Ramos (cell line): ENCODE measurements around the gene EIF4G1.
"Not testable (repeated sequence)": the region's sequence is repeated elsewhere in the genome, so short reads cannot be mapped to it uniquely, and the experiment has no call there.

Source experiments
- in situ Hi-C: fragments of 300-500 bp; cut with MboI; formaldehyde crosslinking; loops from one replicate; pipeline ENCODE4 v1.14.3; 2022; ENCODE audit warnings: low sequenced_read_pairs; ENCODE audit not compliant: unreplicated experiment

The EIF4G1 gene

DNA sequence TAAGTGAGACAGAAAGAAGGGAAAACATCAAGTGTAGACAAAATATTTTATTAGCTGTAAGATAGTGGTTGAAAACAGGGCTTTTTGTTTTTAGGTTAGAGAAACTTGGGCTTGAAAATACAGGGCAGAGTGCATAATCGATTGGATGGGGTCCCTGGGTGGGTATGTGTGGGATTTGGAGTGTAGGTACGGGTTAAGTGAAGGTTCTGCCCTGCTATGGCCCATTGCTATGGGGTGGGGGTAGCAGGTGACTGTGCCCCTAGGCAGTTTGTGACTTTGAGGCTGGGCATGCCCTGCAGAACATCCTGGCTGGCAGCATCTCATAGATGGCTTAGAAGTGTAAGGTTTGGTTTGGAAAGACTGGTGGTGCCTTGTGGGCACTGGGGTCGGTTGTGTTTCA is 19.3 kb downstream of the EIF4G1 start:
- in situ Hi-C loops, result no loop called here

DNA sequence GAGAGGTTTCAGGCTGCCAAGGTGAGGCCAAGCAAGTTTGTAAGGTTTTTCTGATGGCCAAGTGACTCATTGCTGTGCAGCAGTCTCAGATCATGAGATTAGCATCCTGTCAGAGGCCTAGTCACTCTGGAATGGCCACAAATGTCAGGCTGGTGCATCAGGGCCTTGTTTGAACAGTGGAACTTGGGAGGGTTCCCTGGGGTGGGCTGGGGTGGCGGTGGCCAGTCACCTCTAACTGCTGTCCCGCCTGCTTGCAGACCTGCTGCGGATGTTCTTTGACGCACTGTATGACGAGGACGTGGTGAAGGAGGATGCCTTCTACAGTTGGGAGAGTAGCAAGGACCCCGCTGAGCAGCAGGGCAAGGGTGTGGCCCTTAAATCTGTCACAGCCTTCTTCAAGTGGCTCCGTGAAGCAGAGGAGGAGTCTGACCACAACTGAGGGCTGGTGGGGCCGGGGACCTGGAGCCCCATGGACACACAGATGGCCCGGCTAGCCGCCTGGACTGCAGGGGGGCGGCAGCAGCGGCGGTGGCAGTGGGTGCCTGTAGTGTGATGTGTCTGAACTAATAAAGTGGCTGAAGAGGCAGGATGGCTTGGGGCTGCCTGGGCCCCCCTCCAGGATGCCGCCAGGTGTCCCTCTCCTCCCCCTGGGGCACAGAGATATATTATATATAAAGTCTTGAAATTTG is 20.2 kb downstream of the EIF4G1 start:
- in situ Hi-C loops, result no loop called here

DNA sequence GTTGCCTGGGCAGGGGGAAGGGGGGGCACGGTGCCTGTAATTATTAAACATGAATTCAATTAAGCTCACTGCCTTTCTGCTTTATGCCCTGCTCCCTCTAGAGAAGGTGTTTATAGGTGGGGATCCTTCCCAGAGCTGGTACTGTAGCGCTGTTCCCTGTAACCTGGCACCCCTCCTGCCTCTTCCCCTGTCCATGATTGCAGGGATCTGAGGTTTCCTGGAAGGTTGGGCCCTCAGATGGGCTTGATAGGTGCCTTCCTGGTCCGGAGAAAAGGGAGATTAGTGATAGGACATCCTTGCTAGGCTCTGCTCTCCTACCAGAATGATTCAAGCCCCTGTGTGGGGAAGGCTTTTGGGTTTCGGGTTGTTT is 20.9 kb downstream of the EIF4G1 start:
- in situ Hi-C loops, result no loop called here

DNA sequence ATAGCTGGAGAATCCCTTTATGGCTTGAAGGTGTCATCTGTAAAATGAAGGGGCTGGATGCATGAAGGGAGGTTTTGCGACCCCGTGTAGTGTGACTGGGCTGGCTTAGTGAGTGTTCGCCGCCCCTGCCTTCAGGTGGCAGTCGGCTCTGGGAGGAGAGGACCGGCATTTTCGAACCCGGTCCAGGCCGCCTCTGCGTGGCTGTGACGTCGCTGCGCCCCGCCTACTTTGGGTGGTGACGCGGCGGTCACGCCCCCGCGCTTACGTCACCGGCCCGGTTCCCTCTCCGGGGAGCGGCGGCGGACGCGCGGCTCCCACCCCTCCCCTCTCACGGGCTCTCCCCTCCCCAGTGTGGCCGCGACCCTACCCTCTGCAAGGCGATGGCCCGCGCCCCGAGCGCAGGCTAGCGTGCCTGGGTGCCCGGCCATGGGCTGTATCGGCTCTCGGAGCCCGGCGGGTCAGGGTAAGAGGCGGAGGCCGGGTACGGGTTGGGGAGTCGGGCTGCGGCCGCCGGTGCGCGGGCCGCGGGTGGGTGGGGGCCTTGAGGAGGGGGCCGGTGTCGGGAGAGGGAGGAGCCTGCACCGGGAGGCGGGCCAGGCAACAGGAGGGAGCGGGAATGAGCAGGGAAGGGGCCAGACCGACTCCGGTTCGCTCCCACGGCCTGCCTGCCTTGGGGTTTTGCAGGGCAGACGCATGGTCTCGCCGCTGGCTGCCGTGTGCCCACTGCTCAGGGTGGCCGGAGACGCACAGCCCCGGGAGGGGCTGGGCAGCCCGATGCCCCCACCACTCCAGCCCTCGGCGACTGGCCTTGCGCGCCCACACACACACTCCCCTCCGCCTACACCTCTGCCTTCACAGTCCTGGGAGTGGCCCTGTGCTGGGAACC is 21.5 kb downstream of the EIF4G1 start:
- in situ Hi-C loops, result no loop called here

DNA sequence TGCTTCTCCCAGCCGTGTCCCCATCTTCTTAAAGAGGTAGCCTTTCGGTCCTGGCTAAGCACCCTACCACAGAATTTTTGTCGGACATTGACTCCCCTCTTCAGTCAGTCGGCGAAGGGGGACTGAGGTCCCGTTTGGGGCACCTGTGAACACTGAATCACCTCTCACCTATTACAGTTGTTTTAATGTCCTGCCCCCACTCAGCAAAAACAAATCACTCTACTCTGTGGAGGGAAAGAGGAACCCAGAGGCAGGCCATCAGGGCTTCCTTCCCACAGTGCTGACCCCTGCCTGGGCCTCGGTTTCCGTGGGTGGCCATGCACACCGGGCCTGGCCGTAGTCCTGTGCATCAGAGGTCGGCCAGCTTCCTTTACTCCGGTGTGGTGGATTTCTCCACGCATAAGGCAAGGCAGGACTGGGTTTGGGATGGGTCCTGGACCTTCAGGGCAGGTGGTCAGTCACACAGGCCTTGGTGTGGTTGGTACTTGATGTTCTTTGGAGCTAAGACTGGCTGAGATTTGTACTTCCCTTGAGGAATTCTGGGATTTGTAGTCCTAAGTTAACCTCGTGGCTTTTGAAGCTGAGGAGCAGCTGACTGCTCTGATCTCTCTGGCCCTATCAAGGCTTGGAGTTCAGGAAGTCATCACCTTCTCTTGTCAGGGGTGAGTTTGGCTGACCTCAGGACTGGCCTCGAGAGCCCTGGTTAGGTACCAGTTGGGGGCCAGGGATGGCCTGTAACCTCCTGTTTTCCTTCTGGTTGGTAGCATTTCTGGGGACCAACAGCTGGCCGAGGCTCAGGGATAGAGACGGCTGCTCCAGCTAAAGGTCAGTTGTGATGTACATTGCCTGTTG is 22.4 kb downstream of the EIF4G1 start:
- in situ Hi-C loops, result no loop called here

- in situ Hi-C loops, result no loop called here
Observed at GRCh38 chr3:184337399-184337714, 23.0 kb downstream of the EIF4G1 start, which contains the start of gene FAM131A. FAM131A (plus strand) TSS chr3:184337600; CDS start chr3:184337631, 31 bp downstream.

- in situ Hi-C loops, result no loop called here
Observed at GRCh38 chr3:184337981-184338380, 23.6 kb downstream of the EIF4G1 start.

DNA sequence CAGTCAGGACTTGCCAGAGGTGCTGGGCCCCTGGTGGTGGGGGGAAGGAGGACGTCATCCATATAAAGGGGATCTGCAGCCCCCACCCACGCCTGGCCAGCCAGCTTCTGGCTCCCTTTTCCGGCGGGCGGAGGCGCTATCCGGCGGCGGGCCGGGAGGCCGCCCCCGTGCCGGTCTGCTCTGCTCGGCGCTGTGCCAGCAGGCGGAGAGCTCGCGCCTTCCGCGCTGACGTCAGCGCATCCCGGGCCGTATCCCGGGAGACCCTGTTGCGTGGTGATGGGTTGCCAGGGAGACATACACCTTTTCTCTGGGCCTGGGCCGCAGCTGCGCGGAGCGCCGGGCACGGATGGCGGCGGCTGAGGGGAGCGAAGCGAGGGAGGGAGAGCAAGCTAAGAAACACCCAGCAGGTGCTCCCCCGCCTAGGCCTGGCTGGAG is 24.1 kb downstream of the EIF4G1 start:
- in situ Hi-C loops, result no loop called here

DNA sequence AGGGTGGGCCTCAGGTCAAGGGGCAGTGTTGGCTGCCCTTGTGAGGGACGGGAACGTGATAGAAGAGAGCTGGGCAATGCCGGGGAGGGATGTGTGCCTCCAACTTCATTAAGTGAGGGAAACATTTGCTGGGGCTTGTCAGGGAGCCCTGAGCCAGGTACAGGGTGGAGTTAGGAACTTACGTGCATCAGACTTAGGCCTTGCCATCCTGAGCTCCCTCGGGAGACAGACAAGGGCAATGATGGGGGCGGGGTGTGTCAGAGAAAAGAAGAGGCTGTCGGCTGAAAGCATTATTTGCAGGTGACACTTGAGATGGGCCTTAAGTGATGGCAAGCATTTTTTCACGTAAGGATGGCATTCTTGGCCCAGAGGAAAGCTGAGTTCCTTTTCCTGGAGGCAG is 24.6 kb downstream of the EIF4G1 start:
- in situ Hi-C loops, result no loop called here

- in situ Hi-C loops, result not testable (repeated sequence)
Observed at GRCh38 chr3:184339451-184340135, 25.2 kb downstream of the EIF4G1 start.

GRCh38 chr3:184341925-184342324 is 27.5 kb downstream of the EIF4G1 start:
- in situ Hi-C loops, result no loop called here

DNA sequence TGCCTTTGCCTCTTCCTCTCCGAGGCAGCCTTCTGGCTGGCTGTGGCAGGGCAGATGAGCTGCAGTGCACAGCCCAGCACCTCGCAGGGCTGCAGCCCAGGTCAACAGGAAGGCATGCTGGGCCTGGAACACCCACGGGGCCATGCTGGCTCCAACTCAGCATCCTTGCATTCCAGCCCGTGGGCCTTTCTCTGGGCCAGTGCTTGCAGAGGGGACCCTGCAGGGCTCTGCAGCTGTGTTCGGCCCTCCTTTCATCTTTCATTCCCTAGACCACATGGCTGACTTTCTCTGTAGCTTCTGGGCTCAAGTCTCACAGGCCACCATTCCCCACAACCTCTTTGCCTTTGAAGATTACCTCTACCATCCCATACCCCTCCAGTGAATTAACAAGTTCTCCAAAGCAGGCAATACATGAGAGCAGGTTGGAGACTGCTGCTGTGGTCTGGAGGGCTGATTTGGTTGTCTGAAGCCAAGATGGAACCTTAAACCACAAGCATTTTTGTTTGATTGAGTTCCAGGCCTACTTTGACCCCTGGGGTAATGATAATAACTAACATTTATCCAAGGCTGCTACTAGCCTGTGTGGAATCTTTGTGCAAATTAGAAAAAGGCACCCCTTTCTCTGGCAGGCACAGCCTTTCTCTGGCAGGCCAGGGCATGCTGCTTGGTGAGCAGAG is 28.9 kb downstream of the EIF4G1 start:
- in situ Hi-C loops, result no loop called here

DNA sequence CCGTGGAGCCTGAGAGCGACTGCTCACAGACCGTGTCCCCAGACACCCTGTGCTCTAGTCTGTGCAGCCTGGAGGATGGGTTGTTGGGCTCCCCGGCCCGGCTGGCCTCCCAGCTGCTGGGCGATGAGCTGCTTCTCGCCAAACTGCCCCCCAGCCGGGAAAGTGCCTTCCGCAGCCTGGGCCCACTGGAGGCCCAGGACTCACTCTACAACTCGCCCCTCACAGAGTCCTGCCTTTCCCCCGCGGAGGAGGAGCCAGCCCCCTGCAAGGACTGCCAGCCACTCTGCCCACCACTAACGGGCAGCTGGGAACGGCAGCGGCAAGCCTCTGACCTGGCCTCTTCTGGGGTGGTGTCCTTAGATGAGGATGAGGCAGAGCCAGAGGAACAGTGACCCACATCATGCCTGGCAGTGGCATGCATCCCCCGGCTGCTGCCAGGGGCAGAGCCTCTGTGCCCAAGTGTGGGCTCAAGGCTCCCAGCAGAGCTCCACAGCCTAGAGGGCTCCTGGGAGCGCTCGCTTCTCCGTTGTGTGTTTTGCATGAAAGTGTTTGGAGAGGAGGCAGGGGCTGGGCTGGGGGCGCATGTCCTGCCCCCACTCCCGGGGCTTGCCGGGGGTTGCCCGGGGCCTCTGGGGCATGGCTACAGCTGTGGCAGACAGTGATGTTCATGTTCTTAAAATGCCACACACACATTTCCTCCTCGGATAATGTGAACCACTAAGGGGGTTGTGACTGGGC is 30.3 kb downstream of the EIF4G1 start:
- in situ Hi-C loops, result no loop called here

DNA sequence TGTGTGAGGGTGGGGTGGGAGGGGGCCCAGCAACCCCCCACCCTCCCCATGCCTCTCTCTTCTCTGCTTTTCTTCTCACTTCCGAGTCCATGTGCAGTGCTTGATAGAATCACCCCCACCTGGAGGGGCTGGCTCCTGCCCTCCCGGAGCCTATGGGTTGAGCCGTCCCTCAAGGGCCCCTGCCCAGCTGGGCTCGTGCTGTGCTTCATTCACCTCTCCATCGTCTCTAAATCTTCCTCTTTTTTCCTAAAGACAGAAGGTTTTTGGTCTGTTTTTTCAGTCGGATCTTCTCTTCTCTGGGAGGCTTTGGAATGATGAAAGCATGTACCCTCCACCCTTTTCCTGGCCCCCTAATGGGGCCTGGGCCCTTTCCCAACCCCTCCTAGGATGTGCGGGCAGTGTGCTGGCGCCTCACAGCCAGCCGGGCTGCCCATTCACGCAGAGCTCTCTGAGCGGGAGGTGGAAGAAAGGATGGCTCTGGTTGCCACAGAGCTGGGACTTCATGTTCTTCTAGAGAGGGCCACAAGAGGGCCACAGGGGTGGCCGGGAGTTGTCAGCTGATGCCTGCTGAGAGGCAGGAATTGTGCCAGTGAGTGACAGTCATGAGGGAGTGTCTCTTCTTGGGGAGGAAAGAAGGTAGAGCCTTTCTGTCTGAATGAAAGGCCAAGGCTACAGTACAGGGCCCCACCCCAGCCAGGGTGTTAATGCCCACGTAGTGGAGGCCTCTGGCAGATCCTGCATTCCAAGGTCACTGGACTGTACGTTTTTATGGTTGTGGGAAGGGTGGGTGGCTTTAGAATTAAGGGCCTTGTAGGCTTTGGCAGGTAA is 31.1 kb downstream of the EIF4G1 start:
- in situ Hi-C loops, result no loop called here

- in situ Hi-C loops, result no loop called here
Observed at GRCh38 chr3:184346480-184347190, 32.2 kb downstream of the EIF4G1 start.

DNA sequence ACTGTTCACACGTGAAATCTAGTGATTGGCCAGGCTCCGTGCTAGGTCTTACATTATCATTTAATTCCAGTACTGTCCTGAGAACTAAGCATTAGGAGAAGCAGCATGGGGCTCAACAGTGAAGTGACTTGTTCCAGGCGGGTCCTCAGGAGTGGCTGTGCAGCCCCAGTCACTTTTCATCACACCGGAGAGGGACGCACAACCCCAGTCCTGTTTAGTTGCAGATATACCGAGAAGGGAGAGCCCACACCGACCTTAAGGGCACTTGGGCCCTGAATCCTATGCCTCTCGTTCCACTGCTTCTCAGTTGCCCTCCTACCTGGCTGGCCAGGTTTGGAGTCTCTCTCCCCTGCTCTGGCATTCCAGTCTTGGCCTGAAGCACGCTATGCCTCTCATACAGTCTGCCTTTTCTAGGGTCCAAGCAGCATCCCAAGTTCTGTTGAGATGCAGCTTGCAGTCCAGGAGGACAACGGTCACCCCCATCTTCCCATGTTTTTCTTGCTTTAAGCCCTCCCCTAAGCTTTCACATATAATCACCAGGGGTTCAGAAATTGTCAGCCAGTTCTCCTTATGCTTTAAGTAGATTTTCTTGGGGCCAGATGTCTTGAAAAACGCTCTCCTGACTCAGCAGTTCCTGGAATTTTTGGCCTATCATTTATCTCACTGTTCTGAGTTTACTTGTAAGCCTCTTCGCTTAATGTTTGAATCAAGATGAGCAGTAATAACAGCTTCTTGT is 33.1 kb downstream of the EIF4G1 start:
- in situ Hi-C loops, result no loop called here

DNA sequence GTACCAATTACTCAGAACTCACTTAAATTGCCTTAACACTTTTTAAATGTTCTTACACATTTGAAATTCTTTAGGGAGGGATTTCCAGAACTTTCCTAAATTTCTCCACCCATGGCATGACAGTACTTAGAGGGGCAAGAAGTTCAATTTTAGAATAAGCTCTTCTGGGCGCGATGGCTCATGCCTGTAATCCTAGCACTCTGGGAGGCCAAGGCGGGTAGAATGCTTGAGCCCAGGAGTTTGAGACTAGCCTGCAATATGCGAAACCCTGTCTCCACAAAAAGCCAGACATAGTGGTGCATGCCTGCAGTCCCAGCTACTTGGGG is 33.6 kb downstream of the EIF4G1 start:
- in situ Hi-C loops, result no loop called here
